ENCODE data around the gene PRTFDC1.

DNA sequence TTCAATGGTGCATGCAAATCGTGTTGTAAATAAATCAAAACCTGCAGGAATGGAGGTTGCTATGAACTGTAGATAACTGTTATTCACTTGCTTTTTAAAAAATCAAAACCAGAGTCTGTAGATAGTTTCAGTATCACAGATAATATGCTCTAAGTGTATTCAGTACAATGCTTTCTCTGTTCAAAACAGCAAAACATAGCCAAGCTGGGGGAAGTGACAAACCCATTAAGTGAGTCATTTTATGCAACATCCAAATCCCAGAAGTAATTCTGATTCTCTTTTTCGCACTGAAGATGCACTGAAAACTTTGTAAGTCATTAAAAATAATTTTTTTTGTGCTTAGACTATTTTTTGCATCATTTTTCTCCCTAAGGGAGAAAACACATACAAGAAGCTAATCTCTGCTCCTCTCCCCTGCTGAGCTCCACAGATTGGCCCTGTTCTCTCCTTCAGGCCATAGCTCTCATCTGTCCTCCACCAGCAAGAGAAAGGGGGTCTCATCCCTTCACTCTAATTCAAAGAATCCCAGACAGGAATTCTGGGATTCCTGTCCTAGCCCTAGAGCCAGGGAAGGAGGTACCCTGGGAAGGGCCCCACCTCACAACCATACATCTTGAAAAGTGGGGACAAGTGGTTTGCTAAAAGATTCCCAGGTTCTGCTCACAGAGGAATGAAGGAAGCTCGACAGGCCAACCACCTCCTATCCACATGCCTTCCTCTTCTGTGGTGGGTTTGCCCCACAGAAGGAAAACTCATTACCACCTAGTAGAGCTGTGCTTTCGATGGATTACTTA, 4.9 kb downstream of the PRTFDC1 start:
- TF ChIP-seq, protein P1, sequence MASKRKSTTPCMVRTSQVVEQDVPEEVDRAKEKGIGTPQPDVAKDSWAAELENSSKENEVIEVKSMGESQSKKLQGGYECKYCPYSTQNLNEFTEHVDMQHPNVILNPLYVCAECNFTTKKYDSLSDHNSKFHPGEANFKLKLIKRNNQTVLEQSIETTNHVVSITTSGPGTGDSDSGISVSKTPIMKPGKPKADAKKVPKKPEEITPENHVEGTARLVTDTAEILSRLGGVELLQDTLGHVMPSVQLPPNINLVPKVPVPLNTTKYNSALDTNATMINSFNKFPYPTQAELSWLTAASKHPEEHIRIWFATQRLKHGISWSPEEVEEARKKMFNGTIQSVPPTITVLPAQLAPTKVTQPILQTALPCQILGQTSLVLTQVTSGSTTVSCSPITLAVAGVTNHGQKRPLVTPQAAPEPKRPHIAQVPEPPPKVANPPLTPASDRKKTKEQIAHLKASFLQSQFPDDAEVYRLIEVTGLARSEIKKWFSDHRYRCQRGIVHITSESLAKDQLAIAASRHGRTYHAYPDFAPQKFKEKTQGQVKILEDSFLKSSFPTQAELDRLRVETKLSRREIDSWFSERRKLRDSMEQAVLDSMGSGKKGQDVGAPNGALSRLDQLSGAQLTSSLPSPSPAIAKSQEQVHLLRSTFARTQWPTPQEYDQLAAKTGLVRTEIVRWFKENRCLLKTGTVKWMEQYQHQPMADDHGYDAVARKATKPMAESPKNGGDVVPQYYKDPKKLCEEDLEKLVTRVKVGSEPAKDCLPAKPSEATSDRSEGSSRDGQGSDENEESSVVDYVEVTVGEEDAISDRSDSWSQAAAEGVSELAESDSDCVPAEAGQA (IDR thresholded peaks at IDR 0.05; ENCODE audit: low read depth) = no peak
- TF ChIP-seq, protein P1 (CRISPR knock-in tag; IDR thresholded peaks at IDR 0.05; ENCODE audit: borderline replicate concordance) = no peak
- TF ChIP-seq JUND (CRISPR knock-in tag; IDR thresholded peaks at IDR 0.05) (no peak), ZNF562 (CRISPR knock-in tag; IDR thresholded peaks at IDR 0.05; ENCODE audit: borderline replicate concordance) (no peak), MXD4 (CRISPR knock-in tag; IDR thresholded peaks at IDR 0.05) (no peak), ZNF317 (CRISPR knock-in tag; IDR thresholded peaks at IDR 0.05) (no peak), SIN3B (IDR thresholded peaks at IDR 0.05; ENCODE audit: low read length) (no peak), SPEN (CRISPR knock-in tag; IDR thresholded peaks at IDR 0.05; ENCODE audit: low read depth) (no peak)
- TF ChIP-seq, protein P2, sequence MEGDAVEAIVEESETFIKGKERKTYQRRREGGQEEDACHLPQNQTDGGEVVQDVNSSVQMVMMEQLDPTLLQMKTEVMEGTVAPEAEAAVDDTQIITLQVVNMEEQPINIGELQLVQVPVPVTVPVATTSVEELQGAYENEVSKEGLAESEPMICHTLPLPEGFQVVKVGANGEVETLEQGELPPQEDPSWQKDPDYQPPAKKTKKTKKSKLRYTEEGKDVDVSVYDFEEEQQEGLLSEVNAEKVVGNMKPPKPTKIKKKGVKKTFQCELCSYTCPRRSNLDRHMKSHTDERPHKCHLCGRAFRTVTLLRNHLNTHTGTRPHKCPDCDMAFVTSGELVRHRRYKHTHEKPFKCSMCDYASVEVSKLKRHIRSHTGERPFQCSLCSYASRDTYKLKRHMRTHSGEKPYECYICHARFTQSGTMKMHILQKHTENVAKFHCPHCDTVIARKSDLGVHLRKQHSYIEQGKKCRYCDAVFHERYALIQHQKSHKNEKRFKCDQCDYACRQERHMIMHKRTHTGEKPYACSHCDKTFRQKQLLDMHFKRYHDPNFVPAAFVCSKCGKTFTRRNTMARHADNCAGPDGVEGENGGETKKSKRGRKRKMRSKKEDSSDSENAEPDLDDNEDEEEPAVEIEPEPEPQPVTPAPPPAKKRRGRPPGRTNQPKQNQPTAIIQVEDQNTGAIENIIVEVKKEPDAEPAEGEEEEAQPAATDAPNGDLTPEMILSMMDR (CRISPR knock-in tag; IDR thresholded peaks at IDR 0.05) = no peak
